ENCODE measurements around the gene ARHGEF17. TPM values are rescaled to one million over a fixed set of nuclear protein-coding genes. Genes with fewer than 3 reads are reported as not detected.

ARHGEF17 gene
- polyA plus RNA-seq, 3 donors = 0.16 to 1.2 (median 0.55) TPM

GRCh38 chr11:73335204-73335923, 27.3 kb downstream of the ARHGEF17 start:
- WGBS (ENCODE audit: insufficient coverage) = no CpG with 5 or more reads among the region's 4 CpGs
- intact Hi-C loops (cut with micrococcal nuclease) = loop anchor here (1.0 to 5.0 kb wide), 3 partner anchors 28 to 38 kb away; no protein-coding TSS in a partner anchor
- no peak overlapping the region for H3K4me3 ChIP-seq (replicated peaks in 1 of 3; ENCODE audit: low read depth in 2 of 3, low read length in 3 of 3)
- peak; percentile 61 to 78 (median 77) for DNase-seq
- H3K4me2 ChIP-seq (replicated peaks; ENCODE audit: extremely low read depth, low read length, poor library complexity, severe bottlenecking) = no peak overlapping the region
- no peak overlapping the region for H3K4me3 Mint-ChIP-seq
- H3K36me3 ChIP-seq (replicated peaks in 1 of 2; ENCODE audit: control insufficient read depth in 1 of 2, insufficient read depth in 2 of 2, low read length in 2 of 2) = no peaks in the 10 kb centered on the region
- peaks cover 7% of the 10 kb centered on the region for H3K4me1 Mint-ChIP-seq
- H3K9ac ChIP-seq (ENCODE audit: insufficient read depth, low read length, poor library complexity, severe bottlenecking) = no peak overlapping the region
- no peak overlapping the region for H3K27ac ChIP-seq (ENCODE audit: low read depth in 1 of 2, low read length in 2 of 2)
- no peaks in the 10 kb centered on the region for H4K20me1 ChIP-seq (ENCODE audit: insufficient read depth, low read length)
- no peaks in the 10 kb centered on the region for H3K27me3 ChIP-seq (ENCODE audit: control insufficient read depth in 2 of 2, insufficient read depth in 2 of 2, low read length in 2 of 2)
- peaks cover 2 to 6% of the 10 kb centered on the region in 2 donors for H3K4me1 ChIP-seq (ENCODE audit: control insufficient read depth in 1 of 2, insufficient read depth in 2 of 2, low read length in 2 of 2)
- H3K9me3 Mint-ChIP-seq = no peaks in the 10 kb centered on the region
- H3K27me3 Mint-ChIP-seq (ENCODE audit: low read depth in 3 of 3) = peaks cover 0 to 7% (median 4%) of the 10 kb centered on the region in 3 donors
- H3K79me2 ChIP-seq (ENCODE audit: insufficient read depth, low read length) = no peaks in the 10 kb centered on the region
- peak; percentile 97 for TF ChIP-seq CTCF (IDR thresholded peaks at IDR 0.05)
- no peak overlapping the region for H2AFZ ChIP-seq (ENCODE audit: insufficient read depth, low read depth, low read length, poor library complexity, severe bottlenecking)
- H3K9me3 ChIP-seq (replicated peaks in 1 of 2; ENCODE audit: control insufficient read depth in 1 of 2, insufficient read depth in 1 of 2, low read length in 2 of 2) = no peaks in the 10 kb centered on the region
- H3K36me3 Mint-ChIP-seq = no peaks in the 10 kb centered on the region
- H3K27ac Mint-ChIP-seq = no peak overlapping the region

- TF ChIP-seq CTCF (IDR thresholded peaks at IDR 0.05) = no peak
- H3K9me3 ChIP-seq (replicated peaks in 1 of 2; ENCODE audit: control insufficient read depth in 1 of 2, insufficient read depth in 1 of 2, low read length in 2 of 2) = no peaks in the 10 kb centered on the region
- peaks cover 2 to 6% of the 10 kb centered on the region in 2 donors for H3K4me1 ChIP-seq (ENCODE audit: control insufficient read depth in 1 of 2, insufficient read depth in 2 of 2, low read length in 2 of 2)
- no peaks in the 10 kb centered on the region for H3K36me3 Mint-ChIP-seq
- WGBS (ENCODE audit: insufficient coverage) = no CpG with 5 or more reads among the region's 2 CpGs
- H3K27ac ChIP-seq (ENCODE audit: low read depth in 1 of 2, low read length in 2 of 2) = no peak overlapping the region
- H3K9me3 Mint-ChIP-seq = peaks cover 0 to 4% (median 3%) of the 10 kb centered on the region in 7 donors
- H3K4me3 Mint-ChIP-seq = no peak overlapping the region
- no peaks in the 10 kb centered on the region for H4K20me1 ChIP-seq (ENCODE audit: insufficient read depth, low read length)
- no peak overlapping the region for H3K4me3 ChIP-seq (replicated peaks in 1 of 3; ENCODE audit: low read depth in 2 of 3, low read length in 3 of 3)
- H3K9ac ChIP-seq (ENCODE audit: insufficient read depth, low read length, poor library complexity, severe bottlenecking) = no peak overlapping the region
- H3K4me1 Mint-ChIP-seq = peaks cover 7% of the 10 kb centered on the region
- no peak overlapping the region for H3K4me2 ChIP-seq (replicated peaks; ENCODE audit: extremely low read depth, low read length, poor library complexity, severe bottlenecking)
- H2AFZ ChIP-seq (ENCODE audit: insufficient read depth, low read depth, low read length, poor library complexity, severe bottlenecking) = no peak overlapping the region
- no peaks in the 10 kb centered on the region for H3K79me2 ChIP-seq (ENCODE audit: insufficient read depth, low read length)
- H3K36me3 ChIP-seq (replicated peaks in 1 of 2; ENCODE audit: control insufficient read depth in 1 of 2, insufficient read depth in 2 of 2, low read length in 2 of 2) = no peaks in the 10 kb centered on the region
- H3K27ac Mint-ChIP-seq = no peak overlapping the region
- peaks cover 3 to 15% (median 9%) of the 10 kb centered on the region in 3 donors for H3K27me3 Mint-ChIP-seq (ENCODE audit: low read depth in 3 of 3)
- DNase-seq = no peak
- H3K27me3 ChIP-seq (ENCODE audit: control insufficient read depth in 2 of 2, insufficient read depth in 2 of 2, low read length in 2 of 2) = no peaks in the 10 kb centered on the region
- intact Hi-C loops (cut with micrococcal nuclease) = loop anchor here (5.0 kb wide), 2 partner anchors 36 to 41 kb away; no protein-coding TSS in a partner anchor
These were observed 29.8 kb downstream of the ARHGEF17 start for GRCh38 chr11:73337846-73338245.
